AG09309 (cell line): Measurements from ENCODE around the gene CEP55.
A peak's percentile ranks its signal among the peaks of the same experiment; 100 is the strongest.

Experiments
- DNase-seq: peaks from one replicate; pipeline ENCODE4 v3.0.0-alpha.2; 2010; ENCODE audit warnings: low read depth
- H3K4me3 ChIP-seq: 2 replicates; pipeline ENCODE4 v1.5.1; 2011; ENCODE audit warnings: mild to moderate bottlenecking, low read depth, low read length, moderate library complexity; ENCODE audit not compliant: control insufficient read depth
- TF ChIP-seq, protein P1 (sequence below): IDR thresholded peaks from 2 replicates; pipeline ENCODE4 v1.5.1; 2011; ENCODE audit warnings: mild to moderate bottlenecking, low read depth, low read length, inconsistent platforms; ENCODE audit not compliant: insufficient read depth, control insufficient read depth; ENCODE audit errors: missing control alignments

The CEP55 gene

DNA sequence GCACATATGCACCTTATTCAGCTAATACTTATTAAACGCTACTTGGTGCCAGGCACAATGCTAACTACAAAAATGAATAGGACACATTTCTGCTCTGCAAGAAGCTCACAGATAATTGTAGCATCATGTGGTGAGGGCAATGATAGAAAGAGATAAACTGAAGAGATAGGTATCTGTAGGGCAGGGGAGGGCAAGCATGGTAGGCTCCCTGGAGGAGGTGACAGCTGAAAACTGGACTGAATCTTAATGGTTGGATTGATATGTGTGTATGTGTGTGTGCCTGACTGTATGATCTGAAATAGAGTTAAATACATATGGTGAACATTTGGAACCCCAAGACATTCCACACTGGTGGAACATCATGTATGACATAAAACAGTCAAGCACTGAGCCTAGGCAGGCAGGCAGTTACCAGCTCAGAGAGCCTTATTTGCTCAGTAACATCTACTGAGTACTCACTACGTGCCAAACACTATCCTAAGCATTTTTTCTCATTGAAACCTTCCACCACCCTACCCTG, 4.8 kb upstream of the CEP55 start:
- DNase-seq = no peak
- H3K4me3 ChIP-seq = no peak overlapping the region
- TF ChIP-seq, protein P1, sequence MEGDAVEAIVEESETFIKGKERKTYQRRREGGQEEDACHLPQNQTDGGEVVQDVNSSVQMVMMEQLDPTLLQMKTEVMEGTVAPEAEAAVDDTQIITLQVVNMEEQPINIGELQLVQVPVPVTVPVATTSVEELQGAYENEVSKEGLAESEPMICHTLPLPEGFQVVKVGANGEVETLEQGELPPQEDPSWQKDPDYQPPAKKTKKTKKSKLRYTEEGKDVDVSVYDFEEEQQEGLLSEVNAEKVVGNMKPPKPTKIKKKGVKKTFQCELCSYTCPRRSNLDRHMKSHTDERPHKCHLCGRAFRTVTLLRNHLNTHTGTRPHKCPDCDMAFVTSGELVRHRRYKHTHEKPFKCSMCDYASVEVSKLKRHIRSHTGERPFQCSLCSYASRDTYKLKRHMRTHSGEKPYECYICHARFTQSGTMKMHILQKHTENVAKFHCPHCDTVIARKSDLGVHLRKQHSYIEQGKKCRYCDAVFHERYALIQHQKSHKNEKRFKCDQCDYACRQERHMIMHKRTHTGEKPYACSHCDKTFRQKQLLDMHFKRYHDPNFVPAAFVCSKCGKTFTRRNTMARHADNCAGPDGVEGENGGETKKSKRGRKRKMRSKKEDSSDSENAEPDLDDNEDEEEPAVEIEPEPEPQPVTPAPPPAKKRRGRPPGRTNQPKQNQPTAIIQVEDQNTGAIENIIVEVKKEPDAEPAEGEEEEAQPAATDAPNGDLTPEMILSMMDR = no peak

DNA sequence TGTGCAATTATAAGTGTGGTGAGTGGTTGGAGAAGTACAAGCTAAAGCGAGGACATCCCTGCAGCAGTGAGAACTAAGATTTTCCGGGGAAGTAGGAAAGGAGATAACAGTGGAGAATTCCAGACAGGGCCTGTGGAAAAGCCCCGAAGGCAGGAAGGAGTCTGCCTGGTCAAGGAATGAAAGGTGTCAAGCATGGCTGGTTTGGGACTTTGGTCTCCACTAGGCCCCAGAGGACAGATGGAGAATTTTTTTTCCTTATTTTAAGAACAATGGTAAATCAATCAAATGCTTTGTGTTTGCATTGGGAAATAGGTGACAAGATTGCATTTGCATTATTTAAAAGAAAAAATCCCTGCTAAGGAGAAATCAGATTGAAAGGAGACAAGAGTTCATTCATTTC, 3.2 kb upstream of the CEP55 start:
- no peak overlapping the region for H3K4me3 ChIP-seq
- TF ChIP-seq, protein P1 = no peak
- DNase-seq = no peak

DNA sequence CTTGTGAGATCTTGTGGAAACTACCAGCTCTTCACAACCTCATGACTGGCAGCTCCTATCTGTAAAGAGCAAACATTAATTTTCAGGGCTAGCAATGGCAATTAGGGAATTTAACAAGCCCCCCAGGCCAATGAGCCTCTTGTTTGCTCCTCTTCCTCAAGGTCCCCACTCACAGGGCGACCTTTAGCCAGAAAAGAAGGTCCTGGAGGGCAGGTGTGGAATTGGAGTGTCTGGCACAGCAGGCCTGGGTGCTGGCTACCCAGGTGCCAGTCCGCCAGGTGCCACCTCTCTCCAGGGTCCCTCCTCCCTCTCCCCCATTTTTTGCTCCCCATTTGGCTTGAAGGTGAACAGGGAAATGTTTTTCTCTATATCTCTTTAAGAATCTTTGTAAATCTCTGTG, 1.9 kb upstream of the CEP55 start:
- H3K4me3 ChIP-seq = no peak overlapping the region
- DNase-seq = no peak
- TF ChIP-seq, protein P1 = no peak

DNA sequence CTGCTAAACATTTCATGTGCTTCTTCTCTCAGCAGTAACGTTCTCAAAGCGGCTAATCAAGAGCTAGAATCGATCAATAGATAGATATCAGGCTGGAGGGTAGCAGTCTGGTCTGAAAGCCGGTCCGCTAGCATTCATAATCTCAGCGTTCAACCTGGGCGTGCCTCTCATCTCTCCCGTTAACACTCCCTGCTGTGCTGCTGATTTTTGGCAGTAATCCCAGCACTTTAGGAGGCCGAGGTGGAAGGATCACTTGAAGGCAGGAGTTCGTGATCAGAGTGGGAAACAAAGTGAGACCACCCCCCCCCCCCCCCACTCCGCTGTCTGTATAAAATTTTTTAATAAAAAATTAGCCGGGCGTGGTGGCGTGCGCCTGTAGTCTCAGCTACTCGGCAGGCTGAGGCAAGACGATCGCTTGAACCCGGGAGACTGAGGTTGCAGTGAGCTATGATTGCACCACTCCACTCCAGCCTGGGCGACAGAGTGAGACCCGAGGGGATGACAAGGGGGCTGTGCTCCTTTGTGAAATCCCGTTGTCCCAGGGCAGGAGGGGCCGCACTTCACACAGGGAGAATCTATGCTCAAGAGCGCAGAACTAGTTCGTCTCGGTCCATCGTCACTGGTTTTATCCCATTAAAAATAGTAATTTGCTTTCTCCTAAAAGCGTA, 624 bp upstream of the CEP55 start:
- no peak for DNase-seq
- TF ChIP-seq, protein P1 = no peak
- H3K4me3 ChIP-seq = peak overlapping the region; percentile 64

DNA sequence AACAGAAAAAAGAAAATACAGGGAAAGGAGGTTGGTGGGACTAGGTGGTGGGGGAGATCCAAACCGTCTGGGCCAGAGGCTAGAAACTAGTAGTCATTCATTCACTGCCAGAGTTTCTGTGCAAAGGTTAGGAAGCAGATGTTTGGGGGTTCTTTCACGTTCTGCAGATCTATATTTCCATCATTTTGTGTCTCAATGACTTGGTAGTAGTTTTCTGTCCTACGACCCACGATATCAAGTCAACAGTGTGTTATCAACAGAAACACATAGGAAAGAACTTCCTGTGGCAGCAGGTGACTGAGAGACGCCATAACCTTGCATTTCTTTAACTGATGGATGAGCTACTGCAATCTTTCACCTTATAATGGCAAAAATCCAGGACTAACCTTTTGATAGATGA, 1.8 kb downstream of the CEP55 start:
- no peak overlapping the region for H3K4me3 ChIP-seq
- TF ChIP-seq, protein P1 = no peak

DNA sequence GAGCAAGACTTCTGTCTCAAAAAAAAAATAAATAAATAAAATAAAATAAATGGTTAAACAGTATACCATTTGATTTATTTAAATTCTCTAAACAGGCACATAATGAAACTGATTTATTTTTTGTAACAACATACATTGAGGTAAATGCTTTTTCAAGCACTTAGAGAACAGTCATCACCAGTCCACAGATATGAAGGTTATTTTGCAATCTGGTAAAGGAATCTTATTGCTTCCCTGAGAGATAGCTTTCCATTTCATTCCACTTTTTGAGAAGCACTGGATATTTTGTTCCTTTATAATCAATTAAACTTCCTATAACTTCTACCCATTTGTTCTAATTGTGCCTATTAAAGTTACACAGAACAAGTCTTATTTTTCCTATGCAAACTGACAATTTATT, 5.2 kb downstream of the CEP55 start:
- H3K4me3 ChIP-seq = no peak overlapping the region
- TF ChIP-seq, protein P1 = no peak
- no peak for DNase-seq

More for the DNA sequence above, 1.8 kb downstream of the CEP55 start:
- no peak for DNase-seq
